WERI-Rb-1 (cell line): ENCODE data around the gene GPHN.

Source experiments
- DNase-seq: peaks from one replicate; pipeline ENCODE4 v3.0.0-alpha.2; 2020
- H3K27ac ChIP-seq: fragments of 250-450 bp; sonication (Bioruptor Pico); 2 replicates; pipeline ENCODE4 v1.5.1; 2020; ENCODE audit warnings: mild to moderate bottlenecking, moderate library complexity
- H3K27me3 ChIP-seq: fragments of 250-450 bp; sonication (Bioruptor Pico); 2 replicates; pipeline ENCODE4 v1.5.1; 2021; ENCODE audit warnings: mild to moderate bottlenecking, low read depth, moderate library complexity; ENCODE audit not compliant: insufficient read depth, severe bottlenecking
- H3K36me3 ChIP-seq: fragments of 250-450 bp; sonication (Bioruptor Pico); 2 replicates; pipeline ENCODE4 v1.5.1; 2020; ENCODE audit warnings: mild to moderate bottlenecking, moderate library complexity
- H3K4me3 ChIP-seq: 2 replicates; pipeline ENCODE4 v1.5.1; 2011; ENCODE audit warnings: low read depth, mild to moderate bottlenecking, control low read depth, low read length
- H3K9me3 ChIP-seq: fragments of 250-450 bp; sonication (Bioruptor Pico); 2 replicates; pipeline ENCODE4 v1.5.1; 2021; ENCODE audit warnings: mild to moderate bottlenecking, moderate library complexity; ENCODE audit not compliant: severe bottlenecking
- TF ChIP-seq, protein P1 (sequence below): IDR thresholded peaks from 2 replicates; pipeline ENCODE4 v1.5.1; 2011; ENCODE audit warnings: low read depth, mild to moderate bottlenecking, control low read depth, inconsistent platforms, low read length

Gene GPHN

DNA sequence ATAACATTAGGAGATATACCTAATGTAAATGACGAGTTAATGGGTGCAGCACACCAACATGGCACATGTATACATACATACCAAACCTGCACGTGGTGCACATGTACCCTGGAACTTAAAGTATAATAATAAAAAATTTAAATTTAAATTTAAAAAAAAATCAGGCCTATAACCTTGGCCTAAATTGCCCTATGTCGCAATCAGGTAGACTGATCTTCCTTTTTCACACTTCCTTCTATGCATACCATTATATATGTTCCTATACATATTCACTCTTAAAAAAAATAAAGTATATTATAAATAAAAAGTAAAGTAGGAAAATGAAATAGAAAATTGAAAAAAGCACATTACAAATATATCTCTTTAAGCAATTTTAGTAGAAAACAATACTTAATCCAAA is 563.6 kb downstream of the GPHN start:
- H3K9me3 ChIP-seq: no peaks in the 10 kb centered on the region
- TF ChIP-seq, protein P1, sequence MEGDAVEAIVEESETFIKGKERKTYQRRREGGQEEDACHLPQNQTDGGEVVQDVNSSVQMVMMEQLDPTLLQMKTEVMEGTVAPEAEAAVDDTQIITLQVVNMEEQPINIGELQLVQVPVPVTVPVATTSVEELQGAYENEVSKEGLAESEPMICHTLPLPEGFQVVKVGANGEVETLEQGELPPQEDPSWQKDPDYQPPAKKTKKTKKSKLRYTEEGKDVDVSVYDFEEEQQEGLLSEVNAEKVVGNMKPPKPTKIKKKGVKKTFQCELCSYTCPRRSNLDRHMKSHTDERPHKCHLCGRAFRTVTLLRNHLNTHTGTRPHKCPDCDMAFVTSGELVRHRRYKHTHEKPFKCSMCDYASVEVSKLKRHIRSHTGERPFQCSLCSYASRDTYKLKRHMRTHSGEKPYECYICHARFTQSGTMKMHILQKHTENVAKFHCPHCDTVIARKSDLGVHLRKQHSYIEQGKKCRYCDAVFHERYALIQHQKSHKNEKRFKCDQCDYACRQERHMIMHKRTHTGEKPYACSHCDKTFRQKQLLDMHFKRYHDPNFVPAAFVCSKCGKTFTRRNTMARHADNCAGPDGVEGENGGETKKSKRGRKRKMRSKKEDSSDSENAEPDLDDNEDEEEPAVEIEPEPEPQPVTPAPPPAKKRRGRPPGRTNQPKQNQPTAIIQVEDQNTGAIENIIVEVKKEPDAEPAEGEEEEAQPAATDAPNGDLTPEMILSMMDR: no peak
- no peak for DNase-seq
- H3K36me3 ChIP-seq: no peaks in the 10 kb centered on the region
- no peak overlapping the region for H3K4me3 ChIP-seq
- H3K27ac ChIP-seq: no peak overlapping the region
- H3K27me3 ChIP-seq: no peaks in the 10 kb centered on the region

DNA sequence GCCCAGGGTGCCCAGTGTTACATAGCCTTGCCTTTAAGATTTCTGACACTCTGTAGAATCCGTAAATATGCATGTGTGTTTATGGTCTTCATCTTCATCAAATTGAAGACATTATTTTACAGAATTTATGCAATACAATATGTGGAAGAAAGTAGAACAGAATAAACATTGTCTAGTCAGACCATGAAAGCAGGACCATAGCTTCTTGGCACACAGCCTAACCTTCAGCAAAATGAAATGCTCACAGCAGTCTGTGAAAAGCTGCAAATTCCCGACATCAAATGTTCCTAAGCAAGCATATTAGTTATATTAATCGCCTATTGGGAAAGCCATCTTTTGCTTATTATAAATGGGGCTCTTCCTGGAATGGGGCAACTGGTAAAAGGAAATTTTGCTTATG is 570.0 kb downstream of the GPHN start:
- H3K27me3 ChIP-seq: no peaks in the 10 kb centered on the region
- no peak for DNase-seq
- TF ChIP-seq, protein P1: no peak
- no peaks in the 10 kb centered on the region for H3K9me3 ChIP-seq
- H3K27ac ChIP-seq: no peak overlapping the region
- no peak overlapping the region for H3K4me3 ChIP-seq
- H3K36me3 ChIP-seq: no peaks in the 10 kb centered on the region

DNA sequence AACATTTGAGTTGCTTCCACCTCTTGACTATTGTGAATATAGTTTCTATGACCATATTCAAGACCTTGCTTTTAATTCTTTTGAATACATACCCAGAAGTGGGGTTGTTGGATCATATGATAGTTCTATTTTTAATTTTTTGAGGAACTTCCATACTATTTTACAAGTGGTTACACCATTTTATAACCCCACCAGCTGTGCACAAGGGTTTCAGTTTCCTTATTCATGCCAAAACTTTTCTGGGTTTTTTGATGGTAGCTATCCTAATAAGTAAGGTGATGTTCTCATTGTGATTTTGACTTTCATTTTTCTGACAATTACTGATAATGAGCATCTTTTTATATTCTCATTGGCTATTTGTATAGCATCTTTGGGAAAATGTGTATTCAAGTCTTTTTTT is 571.9 kb downstream of the GPHN start:
- Histone ChIP-seq H3K4me3 (no peak overlapping the region), H3K27me3 (no peaks in the 10 kb centered on the region), H3K9me3 (no peaks in the 10 kb centered on the region), H3K36me3 (no peaks in the 10 kb centered on the region), H3K27ac (no peak overlapping the region)
- DNase-seq: no peak
- TF ChIP-seq, protein P1: no peak

DNA sequence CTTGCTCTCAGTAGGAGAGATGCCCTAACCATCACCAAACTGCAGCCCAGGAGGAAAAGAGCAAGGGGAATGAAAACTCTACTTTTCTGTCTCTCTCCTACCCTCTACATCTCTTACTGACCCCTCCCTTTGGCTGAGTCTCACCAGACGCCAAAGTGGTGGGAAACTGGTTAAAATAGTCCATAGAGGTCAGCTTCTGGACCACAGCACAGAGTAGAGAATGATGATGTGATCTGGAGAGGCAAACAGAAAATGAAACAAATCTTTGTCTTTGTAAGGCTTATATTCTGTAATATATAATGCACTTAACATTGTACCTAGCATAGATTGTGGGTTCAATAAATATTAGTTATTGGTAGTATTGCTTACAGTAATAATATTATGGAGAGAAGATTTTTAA is 600.3 kb downstream of the GPHN start:
- TF ChIP-seq, protein P1: no peak
- no peak for DNase-seq
- Histone ChIP-seq H3K27me3 (no peaks in the 10 kb centered on the region), H3K27ac (no peak overlapping the region), H3K36me3 (no peaks in the 10 kb centered on the region), H3K9me3 (no peaks in the 10 kb centered on the region), H3K4me3 (no peak overlapping the region)

DNA sequence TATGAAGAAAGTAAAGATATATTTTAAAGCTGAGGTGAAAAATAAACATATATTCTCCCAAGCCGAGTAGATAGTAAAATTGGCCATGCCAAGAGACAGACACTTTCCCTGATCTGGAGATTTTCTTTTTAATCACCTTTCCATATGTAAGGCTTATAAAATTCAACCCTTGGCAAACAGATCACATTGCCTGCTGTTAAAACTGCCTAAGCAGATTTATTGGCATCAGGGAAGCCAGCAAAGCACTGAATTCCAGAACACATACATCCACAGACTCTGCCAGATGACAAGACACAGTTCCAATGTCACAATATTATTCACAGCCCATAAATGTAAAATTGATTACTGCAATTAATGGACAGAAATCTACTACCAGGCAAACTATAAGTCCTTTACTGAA is 603.1 kb downstream of the GPHN start:
- Histone ChIP-seq H3K27me3 (no peaks in the 10 kb centered on the region), H3K4me3 (no peak overlapping the region), H3K36me3 (no peaks in the 10 kb centered on the region), H3K9me3 (no peaks in the 10 kb centered on the region), H3K27ac (no peak overlapping the region)
- TF ChIP-seq, protein P1: no peak
- no peak for DNase-seq

DNA sequence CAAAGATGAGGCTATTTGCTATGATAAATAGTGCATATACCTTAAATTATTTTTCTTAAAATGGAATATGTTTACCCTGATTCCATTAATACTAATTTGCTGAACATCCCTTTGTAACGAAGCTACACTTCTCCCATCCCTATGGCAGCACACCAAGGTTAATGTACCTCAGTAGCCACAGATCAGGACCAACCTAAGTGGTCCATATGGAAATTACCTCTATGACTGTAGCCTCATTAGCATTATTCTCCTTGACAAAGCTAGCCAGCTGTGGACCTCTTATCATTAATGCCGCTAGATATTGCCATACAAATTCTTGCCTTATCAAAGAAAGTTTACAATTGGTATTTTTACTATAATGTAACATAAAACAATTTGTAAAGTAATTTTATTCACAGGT is 604.4 kb downstream of the GPHN start:
- no peak overlapping the region for H3K27ac ChIP-seq
- H3K27me3 ChIP-seq: no peaks in the 10 kb centered on the region
- no peak for DNase-seq
- TF ChIP-seq, protein P1: no peak
- H3K9me3 ChIP-seq: no peaks in the 10 kb centered on the region
- H3K36me3 ChIP-seq: no peaks in the 10 kb centered on the region
- H3K4me3 ChIP-seq: no peak overlapping the region
